Thoracic aorta (tissue), 2 donors: ENCODE measurements around the gene MAGOHB. TPM values are rescaled to one million over a fixed set of nuclear protein-coding genes. Genes with fewer than 3 reads are reported as not detected.

Experiments used
- ATAC-seq: fragments of 150-250 bp; one replicate; pipeline ENCODE4 v1.8.0; 2017; ENCODE audit warnings: low read depth; ENCODE audit not compliant: insufficient number of reproducible peaks, low FRiP score
- DNase-seq: peaks from one replicate; pipeline ENCODE4 v3.0.0-alpha.2; 2020; ENCODE audit warnings: low spot score
- H3K27ac ChIP-seq, 2 donors: fragments of 200-600 bp; sonication (generic); 1 replicate in 1 of 2; 2 replicates in 1 of 2; pipeline ENCODE4 v1.5.1; 2016; ENCODE audit warnings: mild to moderate bottlenecking in 2 of 2, moderate library complexity in 2 of 2
- H3K27me3 ChIP-seq: fragments of 200-600 bp; sonication (generic); replicated peaks from 2 replicates; pipeline ENCODE4 v1.6.0; 2016; ENCODE audit warnings: mild to moderate bottlenecking; ENCODE audit not compliant: insufficient read depth
- H3K36me3 ChIP-seq: fragments of 200-600 bp; sonication (generic); one replicate; pipeline ENCODE4 v1.5.1; 2016
- H3K4me1 ChIP-seq, 2 donors: fragments of 200-600 bp; sonication (generic); 1 replicate in 1 of 2; 2 replicates in 1 of 2; pipeline versions ENCODE4 v1.5.1 to v1.6.0; 2016; ENCODE audit warnings: low read depth in 2 of 2, mild to moderate bottlenecking in 1 of 2; ENCODE audit not compliant: control insufficient read depth in 1 of 2
- H3K4me3 ChIP-seq: fragments of 200-600 bp; sonication (generic); 2 replicates; pipeline ENCODE4 v1.5.1; 2016; ENCODE audit warnings: mild to moderate bottlenecking
- H3K9me3 ChIP-seq: fragments of 200-600 bp; sonication (generic); 2 replicates; pipeline ENCODE4 v1.5.1; 2016
- total RNA-seq, 2 donors: library from RNA; depleted of rRNA; stranded (reverse); fragments of >200 nt; gene quantifications; one replicate each; pipeline versions ENCODE4 v1.1.0 to v1.2.3, GENCODE V29; 2016
- TF ChIP-seq, protein P1 (sequence below): fragments of 200-600 bp; sonication (generic); IDR thresholded peaks from one replicate; pipeline ENCODE4 v1.5.1; 2019; ENCODE audit warnings: antibody characterized with exemption

The MAGOHB gene
- total RNA-seq, 2 donors from 2014 or later = 8.2 to 25.3 TPM

DNA sequence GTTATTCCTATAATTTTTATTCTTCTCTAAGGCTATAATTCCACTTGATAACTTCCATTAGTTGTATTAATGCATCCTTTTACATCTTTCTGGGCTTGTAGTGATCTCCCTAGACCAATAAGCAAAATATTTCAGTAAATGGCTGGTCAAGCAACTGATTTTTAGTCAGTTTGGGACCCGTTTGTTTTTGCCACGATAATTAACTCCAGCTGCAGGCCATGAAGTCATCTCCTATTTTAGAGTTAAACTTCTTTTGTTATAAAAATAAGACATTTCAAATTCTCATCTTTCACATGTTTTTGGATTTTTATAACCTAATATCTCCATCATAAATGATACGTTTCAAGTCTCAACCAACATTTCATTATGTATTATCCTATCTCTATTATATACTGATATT is 49.4 kb downstream of the MAGOHB start:
- Histone ChIP-seq H3K27ac (no peak overlapping the region), H3K27me3 (no peaks in the 10 kb centered on the region), H3K4me1 (no peaks in the 10 kb centered on the region), H3K9me3 (no peaks in the 10 kb centered on the region), H3K36me3 (no peaks in the 10 kb centered on the region), H3K4me3 (no peak overlapping the region)
- DNase-seq = no peak
- no peak for ATAC-seq
- TF ChIP-seq, protein P1, sequence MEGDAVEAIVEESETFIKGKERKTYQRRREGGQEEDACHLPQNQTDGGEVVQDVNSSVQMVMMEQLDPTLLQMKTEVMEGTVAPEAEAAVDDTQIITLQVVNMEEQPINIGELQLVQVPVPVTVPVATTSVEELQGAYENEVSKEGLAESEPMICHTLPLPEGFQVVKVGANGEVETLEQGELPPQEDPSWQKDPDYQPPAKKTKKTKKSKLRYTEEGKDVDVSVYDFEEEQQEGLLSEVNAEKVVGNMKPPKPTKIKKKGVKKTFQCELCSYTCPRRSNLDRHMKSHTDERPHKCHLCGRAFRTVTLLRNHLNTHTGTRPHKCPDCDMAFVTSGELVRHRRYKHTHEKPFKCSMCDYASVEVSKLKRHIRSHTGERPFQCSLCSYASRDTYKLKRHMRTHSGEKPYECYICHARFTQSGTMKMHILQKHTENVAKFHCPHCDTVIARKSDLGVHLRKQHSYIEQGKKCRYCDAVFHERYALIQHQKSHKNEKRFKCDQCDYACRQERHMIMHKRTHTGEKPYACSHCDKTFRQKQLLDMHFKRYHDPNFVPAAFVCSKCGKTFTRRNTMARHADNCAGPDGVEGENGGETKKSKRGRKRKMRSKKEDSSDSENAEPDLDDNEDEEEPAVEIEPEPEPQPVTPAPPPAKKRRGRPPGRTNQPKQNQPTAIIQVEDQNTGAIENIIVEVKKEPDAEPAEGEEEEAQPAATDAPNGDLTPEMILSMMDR = no peak

DNA sequence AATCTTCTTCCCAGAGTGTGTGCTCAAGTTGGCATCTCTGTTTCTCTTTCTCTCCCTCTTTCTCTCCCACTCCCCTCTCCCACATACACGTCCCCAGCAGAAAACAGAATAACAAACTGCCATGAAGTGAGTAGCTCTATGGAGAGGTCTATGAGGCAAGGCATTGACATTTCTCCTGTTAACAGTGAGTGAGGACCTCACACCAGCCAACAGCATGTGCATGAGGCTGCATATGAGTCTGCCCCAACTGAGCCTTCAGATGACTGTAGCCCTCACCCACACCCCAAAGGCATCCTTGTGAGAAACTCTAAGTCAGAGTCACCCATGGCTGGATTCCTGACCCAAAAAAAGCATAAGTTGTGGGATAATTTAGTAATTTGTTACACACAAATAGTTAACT is 50.4 kb downstream of the MAGOHB start:
- TF ChIP-seq, protein P1 = no peak
- Histone ChIP-seq H3K36me3 (no peaks in the 10 kb centered on the region), H3K4me3 (no peak overlapping the region), H3K9me3 (no peaks in the 10 kb centered on the region), H3K4me1 (no peaks in the 10 kb centered on the region), H3K27me3 (no peaks in the 10 kb centered on the region), H3K27ac (no peak overlapping the region)
- ATAC-seq (no peak), DNase-seq (no peak)

DNA sequence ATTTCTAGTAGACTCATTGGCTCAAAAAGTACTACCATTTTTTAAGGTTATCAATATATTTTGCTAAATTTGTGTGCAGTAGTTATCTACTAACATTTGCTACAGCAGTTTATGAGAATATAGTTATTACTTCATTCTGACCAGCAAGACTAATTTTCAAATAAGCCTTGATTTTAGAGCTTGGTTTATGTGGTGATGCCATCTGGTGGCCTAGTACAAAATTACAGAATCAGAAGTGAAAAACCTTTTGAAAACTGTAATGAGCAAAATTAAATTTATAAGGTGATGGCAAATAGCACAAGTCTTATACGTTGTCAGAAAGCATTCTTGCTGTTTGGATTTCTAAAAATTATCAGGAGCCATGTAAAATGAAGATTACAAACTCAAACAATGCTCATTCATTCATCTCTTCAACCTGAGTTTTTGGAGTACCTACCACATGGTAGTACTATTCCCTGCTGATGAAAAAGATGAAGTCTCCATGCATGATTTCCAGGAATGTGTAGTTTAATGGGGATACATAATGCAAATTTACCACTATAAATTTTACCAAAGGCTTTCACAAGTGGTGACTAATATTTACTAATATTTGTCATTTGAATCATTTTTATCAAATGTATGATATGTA is 51.0 kb downstream of the MAGOHB start:
- Histone ChIP-seq H3K9me3 (no peaks in the 10 kb centered on the region), H3K4me1 (no peaks in the 10 kb centered on the region), H3K27me3 (no peaks in the 10 kb centered on the region), H3K27ac (no peak overlapping the region), H3K4me3 (no peak overlapping the region), H3K36me3 (no peaks in the 10 kb centered on the region)
- TF ChIP-seq, protein P1 = peak; percentile 59
- no peak for ATAC-seq
- DNase-seq = no peak

DNA sequence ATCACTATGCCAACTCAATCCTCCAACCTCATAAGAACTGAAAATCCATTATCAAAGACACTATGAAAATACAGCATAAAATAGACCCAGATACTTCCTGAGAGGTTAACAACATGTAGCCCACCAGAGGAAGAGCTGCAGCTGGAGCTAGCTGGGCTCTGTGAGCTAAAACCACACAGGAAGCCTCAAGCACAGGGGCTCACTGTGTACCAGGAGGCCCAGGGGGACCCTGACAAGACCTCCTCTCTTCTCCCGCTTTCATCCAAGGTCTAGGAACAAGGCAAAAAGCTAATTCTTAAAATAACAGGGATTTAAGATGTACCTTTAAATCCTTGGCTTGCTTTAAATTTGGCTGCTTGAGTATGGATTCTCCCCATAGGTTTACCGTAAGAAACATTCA is 54.2 kb downstream of the MAGOHB start:
- ATAC-seq = no peak
- no peak for DNase-seq
- TF ChIP-seq, protein P1 = no peak

DNA sequence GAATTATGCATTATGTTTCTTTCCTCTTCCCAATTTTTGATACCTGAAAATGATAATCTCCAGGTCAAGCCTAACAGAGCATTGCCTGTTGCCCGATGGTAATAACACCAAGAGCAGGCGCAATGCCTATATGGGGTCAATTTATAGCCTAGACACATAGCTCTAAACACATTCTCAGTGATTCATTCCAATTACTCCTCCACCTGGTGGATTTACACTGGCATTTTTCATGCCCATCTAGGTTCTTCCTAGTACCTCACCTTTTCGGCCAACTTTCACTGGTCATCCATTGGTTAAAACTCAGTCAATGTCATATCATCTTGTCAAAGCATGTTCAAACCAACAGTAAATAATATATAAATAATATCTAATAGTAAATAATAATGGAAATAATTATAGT is 54.6 kb downstream of the MAGOHB start:
- no peak overlapping the region for H3K4me3 ChIP-seq
- no peak for DNase-seq
- H3K4me1 ChIP-seq = no peaks in the 10 kb centered on the region
- no peak for ATAC-seq
- H3K36me3 ChIP-seq = no peaks in the 10 kb centered on the region
- H3K27me3 ChIP-seq = no peaks in the 10 kb centered on the region
- no peak overlapping the region for H3K27ac ChIP-seq
- no peaks in the 10 kb centered on the region for H3K9me3 ChIP-seq
- TF ChIP-seq, protein P1 = no peak

More for the DNA sequence above, 54.2 kb downstream of the MAGOHB start:
- Histone ChIP-seq H3K9me3 (no peaks in the 10 kb centered on the region), H3K36me3 (no peaks in the 10 kb centered on the region), H3K27me3 (no peaks in the 10 kb centered on the region), H3K4me1 (no peaks in the 10 kb centered on the region), H3K4me3 (no peak overlapping the region), H3K27ac (no peak overlapping the region)
